IPS DF 19.7 (cell line): ENCODE measurements around the gene FSD2.
"Not testable (repeated sequence)": the region's sequence is repeated elsewhere in the genome, so short reads cannot be mapped to it uniquely, and the experiment has no call there.

Source experiments
- DNase-seq: peaks from one replicate; pipeline ENCODE4 v3.0.0-alpha.2; 2013; ENCODE audit warnings: low read depth, low spot score

Gene FSD2

GRCh38 chr15:82742134-82742533, 63.7 kb downstream of the FSD2 start:
- DNase-seq: no peak

- DNase-seq: no peak
These were observed 66.8 kb downstream of the FSD2 start for GRCh38 chr15:82739086-82739485.

- no peak for DNase-seq
These were observed 67.9 kb downstream of the FSD2 start for GRCh38 chr15:82737975-82738374.

- DNase-seq: no peak
These were observed 74.3 kb downstream of the FSD2 start for GRCh38 chr15:82731527-82731926.

- DNase-seq: no peak
These were observed 75.8 kb downstream of the FSD2 start for GRCh38 chr15:82730022-82730530.

- no peak for DNase-seq
These were observed 79.1 kb downstream of the FSD2 start for GRCh38 chr15:82726816-82727215.

- no peak for DNase-seq
These were observed 90.9 kb downstream of the FSD2 start for GRCh38 chr15:82715003-82715402.

GRCh38 chr15:82714016-82714415, 91.9 kb downstream of the FSD2 start:
- no peak for DNase-seq

- no peak for DNase-seq
These were observed 93.8 kb downstream of the FSD2 start for GRCh38 chr15:82712036-82712435.

- no peak for DNase-seq
These were observed 94.9 kb downstream of the FSD2 start for GRCh38 chr15:82710926-82711490.

- DNase-seq: no peak
These were observed 95.7 kb downstream of the FSD2 start for GRCh38 chr15:82710208-82710555.

- DNase-seq: no peak
These were observed 96.3 kb downstream of the FSD2 start, which contains the start of gene AP3B2 for GRCh38 chr15:82709421-82710207. AP3B2 (minus strand) TSS chr15:82709875; CDS start chr15:82709706, 169 bp downstream.

- DNase-seq: no peak
These were observed 96.8 kb downstream of the FSD2 start for GRCh38 chr15:82709081-82709420.

- DNase-seq: not testable (repeated sequence)
These were observed 100.0 kb downstream of the FSD2 start for GRCh38 chr15:82705856-82706255.
